ENCODE results near the gene SCRN1.

GRCh38 chr7:29895559-29895958 is 94.0 kb downstream of the SCRN1 start:
- TF ChIP-seq, protein P1, sequence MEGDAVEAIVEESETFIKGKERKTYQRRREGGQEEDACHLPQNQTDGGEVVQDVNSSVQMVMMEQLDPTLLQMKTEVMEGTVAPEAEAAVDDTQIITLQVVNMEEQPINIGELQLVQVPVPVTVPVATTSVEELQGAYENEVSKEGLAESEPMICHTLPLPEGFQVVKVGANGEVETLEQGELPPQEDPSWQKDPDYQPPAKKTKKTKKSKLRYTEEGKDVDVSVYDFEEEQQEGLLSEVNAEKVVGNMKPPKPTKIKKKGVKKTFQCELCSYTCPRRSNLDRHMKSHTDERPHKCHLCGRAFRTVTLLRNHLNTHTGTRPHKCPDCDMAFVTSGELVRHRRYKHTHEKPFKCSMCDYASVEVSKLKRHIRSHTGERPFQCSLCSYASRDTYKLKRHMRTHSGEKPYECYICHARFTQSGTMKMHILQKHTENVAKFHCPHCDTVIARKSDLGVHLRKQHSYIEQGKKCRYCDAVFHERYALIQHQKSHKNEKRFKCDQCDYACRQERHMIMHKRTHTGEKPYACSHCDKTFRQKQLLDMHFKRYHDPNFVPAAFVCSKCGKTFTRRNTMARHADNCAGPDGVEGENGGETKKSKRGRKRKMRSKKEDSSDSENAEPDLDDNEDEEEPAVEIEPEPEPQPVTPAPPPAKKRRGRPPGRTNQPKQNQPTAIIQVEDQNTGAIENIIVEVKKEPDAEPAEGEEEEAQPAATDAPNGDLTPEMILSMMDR (conservative IDR thresholded peaks at IDR 0.05 in 1 of 2, IDR thresholded peaks at IDR 0.05 in 1 of 2; ENCODE audit: low read depth in 1 of 2, low read length in 2 of 2), result no peak
- TF ChIP-seq EZH2 (IDR thresholded peaks at IDR 0.05; ENCODE audit: low read length, missing control alignments), result no peak

All from fibroblast of lung (primary cell).